ENCODE results near the gene DENND11. TPM values are rescaled to one million over a fixed set of nuclear protein-coding genes. Genes with fewer than 3 reads are reported as not detected.

Gene DENND11
- 31.3 and 33.5 TPM in 2 replicates for total RNA-seq

- DNase-seq (ENCODE audit: low spot score): peak; percentile 44
- Mint-ChIP-seq H3K27ac (peak within 1 kb of the TSS; percentile 61), H3K9me3 (no peaks in the 10 kb centered on the region), H3K27me3 (ENCODE audit: insufficient read depth) (peaks cover 10% of the 10 kb centered on the region), H3K36me3 (ENCODE audit: low read depth) (peaks cover 18% of the 10 kb centered on the region), H3K4me3 (peak within 1 kb of the TSS; percentile 82), H3K4me1 (ENCODE audit: low read depth) (peaks cover 43% of the 10 kb centered on the region)
- intact Hi-C loops (cut with micrococcal nuclease): loop anchor here (1.0 kb wide), 1 partner anchor 36 kb away; the partner anchor contains the start of gene SSBP1
Measured at GRCh38 chr7:141702047-141702567, at the start of gene DENND11. Gene DENND11 (minus strand): TSS chr7:141702166. CDS start chr7:141702153, 13 bp downstream.

DNA sequence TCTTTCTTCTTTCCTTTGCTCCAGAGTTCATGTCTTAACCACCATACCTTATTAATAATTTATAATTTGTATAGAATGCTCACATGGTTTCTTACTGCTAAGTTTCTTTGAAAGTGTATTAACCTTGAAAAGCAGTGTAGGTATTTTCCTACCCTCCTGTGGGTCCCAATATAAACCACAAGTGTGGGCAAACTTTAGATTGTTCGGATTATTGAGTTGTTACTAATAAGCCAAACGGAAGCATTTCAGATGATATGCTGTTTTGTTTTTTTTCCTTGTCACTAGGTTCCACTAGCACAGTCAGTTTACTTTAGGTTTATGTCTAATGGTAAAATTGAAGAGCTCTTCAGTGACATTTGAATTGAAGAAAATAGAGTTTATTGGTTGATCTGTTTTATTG lies 46.4 kb upstream of the DENND11 start:
- no peak for DNase-seq (ENCODE audit: low spot score)
- H3K9me3 Mint-ChIP-seq: peaks cover 34% of the 10 kb centered on the region
- H3K36me3 Mint-ChIP-seq (ENCODE audit: low read depth): peaks cover 59% of the 10 kb centered on the region
- H3K4me1 Mint-ChIP-seq (ENCODE audit: low read depth): peaks cover 4% of the 10 kb centered on the region
- intact Hi-C loops (cut with micrococcal nuclease): no loop called here
- no peak overlapping the region for H3K27ac Mint-ChIP-seq
- no peaks in the 10 kb centered on the region for H3K27me3 Mint-ChIP-seq (ENCODE audit: insufficient read depth)
- no peak overlapping the region for H3K4me3 Mint-ChIP-seq

DNA sequence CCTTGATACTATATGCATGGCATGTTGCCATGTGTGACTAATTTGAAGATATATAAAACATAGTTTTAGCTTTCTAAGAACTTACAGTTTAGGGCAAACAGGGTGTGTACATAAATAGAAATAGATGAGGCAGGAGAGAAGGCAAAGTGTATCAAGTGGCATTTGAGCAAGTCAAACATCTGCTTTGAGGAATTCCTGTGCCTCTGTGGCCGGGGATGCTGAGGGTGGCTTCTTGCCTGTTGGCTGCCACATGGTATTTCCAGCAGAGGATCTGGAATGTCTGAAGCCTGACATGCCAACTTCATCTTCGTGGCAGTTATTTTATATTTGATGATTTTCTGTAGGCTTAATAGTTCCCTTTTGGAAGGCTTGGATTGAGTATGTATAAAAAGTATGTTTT lies 42.2 kb upstream of the DENND11 start:
- Mint-ChIP-seq H3K27me3 (ENCODE audit: insufficient read depth) (no peaks in the 10 kb centered on the region), H3K27ac (no peak overlapping the region), H3K4me3 (no peak overlapping the region), H3K4me1 (ENCODE audit: low read depth) (peaks cover 20% of the 10 kb centered on the region), H3K9me3 (no peaks in the 10 kb centered on the region), H3K36me3 (ENCODE audit: low read depth) (peaks cover 47% of the 10 kb centered on the region)
- DNase-seq (ENCODE audit: low spot score): no peak
- intact Hi-C loops (cut with micrococcal nuclease): no loop called here

- H3K27me3 Mint-ChIP-seq (ENCODE audit: insufficient read depth): no peaks in the 10 kb centered on the region
- H3K4me3 Mint-ChIP-seq: no peak overlapping the region
- H3K4me1 Mint-ChIP-seq (ENCODE audit: low read depth): peaks cover 26% of the 10 kb centered on the region
- DNase-seq (ENCODE audit: low spot score): no peak
- no peak overlapping the region for H3K27ac Mint-ChIP-seq
- intact Hi-C loops (cut with micrococcal nuclease): loop anchor here (1.0 kb wide), 1 partner anchor 8 kb away; no protein-coding TSS in a partner anchor
- peaks cover 45% of the 10 kb centered on the region for H3K36me3 Mint-ChIP-seq (ENCODE audit: low read depth)
- H3K9me3 Mint-ChIP-seq: no peaks in the 10 kb centered on the region
Measured at GRCh38 chr7:141742229-141742628, 40.3 kb upstream of the DENND11 start.

DNA sequence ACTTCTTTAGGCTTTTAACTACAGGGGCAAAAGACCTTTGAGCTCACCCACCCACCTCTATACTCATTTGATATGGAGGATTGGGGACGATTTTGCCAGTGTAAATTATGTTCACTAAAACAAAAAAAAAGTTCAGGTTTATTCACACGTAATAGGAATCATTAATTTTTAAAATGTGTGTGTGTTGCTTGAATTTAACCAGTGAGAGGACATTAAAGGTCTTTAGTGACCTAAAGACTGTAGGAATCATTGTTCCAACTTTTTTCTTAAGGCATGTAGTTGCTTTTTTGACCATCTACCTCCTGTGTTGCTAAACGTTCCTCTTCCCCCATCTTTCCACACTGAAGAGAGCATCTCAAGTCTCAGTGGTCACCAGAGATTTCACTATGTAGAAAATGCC lies 37.3 kb upstream of the DENND11 start:
- peaks cover 37% of the 10 kb centered on the region for H3K36me3 Mint-ChIP-seq (ENCODE audit: low read depth)
- no peaks in the 10 kb centered on the region for H3K9me3 Mint-ChIP-seq
- intact Hi-C loops (cut with micrococcal nuclease): loop anchor here (2.0 to 10.0 kb wide), 5 partner anchors 477 to 1546 kb away; partner anchors contain the start of genes ADCK2, BRAF, CASP2 and TMEM139
- H3K27me3 Mint-ChIP-seq (ENCODE audit: insufficient read depth): no peaks in the 10 kb centered on the region
- peaks cover 24% of the 10 kb centered on the region for H3K4me1 Mint-ChIP-seq (ENCODE audit: low read depth)
- H3K4me3 Mint-ChIP-seq: peak overlapping the region; percentile 94
- DNase-seq (ENCODE audit: low spot score): no peak
- peak overlapping the region; percentile 30 for H3K27ac Mint-ChIP-seq

GRCh38 chr7:141738592-141739013 lies 36.6 kb upstream of the DENND11 start:
- intact Hi-C loops (cut with micrococcal nuclease): loop anchor here (1.0 to 10.0 kb wide), 16 partner anchors 36 to 1642 kb away; partner anchors contain the start of genes ADCK2, AGK, BRAF and CASP2
- Mint-ChIP-seq H3K27me3 (ENCODE audit: insufficient read depth) (no peaks in the 10 kb centered on the region), H3K4me3 (peak overlapping the region; percentile 94), H3K4me1 (ENCODE audit: low read depth) (peaks cover 24% of the 10 kb centered on the region), H3K27ac (peak overlapping the region; percentile 96), H3K9me3 (no peaks in the 10 kb centered on the region), H3K36me3 (ENCODE audit: low read depth) (peaks cover 32% of the 10 kb centered on the region)
- DNase-seq (ENCODE audit: low spot score): no peak

- H3K4me1 Mint-ChIP-seq (ENCODE audit: low read depth): peaks cover 24% of the 10 kb centered on the region
- peak within 1 kb of the TSS; percentile 96 for H3K27ac Mint-ChIP-seq
- intact Hi-C loops (cut with micrococcal nuclease): loop anchor here (1.0 to 10.0 kb wide), 16 partner anchors 36 to 1642 kb away; partner anchors contain the start of genes ADCK2, AGK, BRAF and CASP2
- H3K36me3 Mint-ChIP-seq (ENCODE audit: low read depth): peaks cover 27% of the 10 kb centered on the region
- H3K9me3 Mint-ChIP-seq: no peaks in the 10 kb centered on the region
- H3K27me3 Mint-ChIP-seq (ENCODE audit: insufficient read depth): no peaks in the 10 kb centered on the region
- peak; percentile 91 for DNase-seq (ENCODE audit: low spot score)
- H3K4me3 Mint-ChIP-seq: peak within 1 kb of the TSS; percentile 94
Measured at GRCh38 chr7:141737836-141738591, 36.0 kb upstream of the DENND11 start, which contains the start of gene SSBP1. Gene SSBP1 (plus strand): TSS chr7:141738358. CDS start chr7:141739167, 809 bp downstream.

DNA sequence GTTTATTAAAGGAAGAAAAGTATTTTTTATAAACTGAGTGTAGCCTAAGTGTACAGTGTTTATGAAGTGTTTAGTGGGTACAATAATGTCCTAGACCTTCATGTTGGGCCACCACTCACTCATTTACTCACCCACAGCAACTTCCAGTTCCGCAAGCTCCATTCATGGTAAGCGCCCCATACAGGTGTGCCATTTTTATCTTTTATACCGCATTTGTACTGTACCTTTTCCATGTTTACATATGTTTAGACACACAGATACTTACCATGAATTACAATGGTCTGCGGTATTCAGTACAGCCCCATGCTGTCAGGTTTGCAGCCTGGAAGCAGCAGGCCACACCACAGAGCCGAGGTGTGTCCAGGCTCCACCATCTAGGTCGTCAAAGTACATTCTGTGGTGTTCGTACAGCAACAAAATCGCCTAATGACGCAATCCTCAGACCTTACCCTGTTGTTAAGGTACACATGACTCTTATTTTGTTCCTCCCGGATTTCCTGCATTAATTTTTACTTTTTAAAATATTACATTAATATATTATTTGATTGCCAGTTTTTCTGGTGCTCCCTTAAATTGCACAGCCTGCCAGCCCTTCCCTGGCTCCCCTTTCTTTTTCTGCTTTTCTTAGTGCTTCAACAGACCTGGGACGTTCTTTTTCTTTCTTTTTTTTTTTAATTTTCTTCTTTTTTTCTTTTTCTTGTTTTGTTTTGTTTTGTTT lies 35.3 kb upstream of the DENND11 start:
- no peak for DNase-seq (ENCODE audit: low spot score)
- H3K36me3 Mint-ChIP-seq (ENCODE audit: low read depth): peaks cover 23% of the 10 kb centered on the region
- H3K27ac Mint-ChIP-seq: peak overlapping the region; percentile 96
- H3K27me3 Mint-ChIP-seq (ENCODE audit: insufficient read depth): no peaks in the 10 kb centered on the region
- no peaks in the 10 kb centered on the region for H3K9me3 Mint-ChIP-seq
- peaks cover 24% of the 10 kb centered on the region for H3K4me1 Mint-ChIP-seq (ENCODE audit: low read depth)
- intact Hi-C loops (cut with micrococcal nuclease): loop anchor here (5.0 to 10.0 kb wide), 3 partner anchors 475 to 1548 kb away; partner anchors contain the start of genes CASP2 and TMEM139
- H3K4me3 Mint-ChIP-seq: peak overlapping the region; percentile 94

- H3K36me3 Mint-ChIP-seq (ENCODE audit: low read depth): no peaks in the 10 kb centered on the region
- peak overlapping the region; percentile 5 for H3K4me3 Mint-ChIP-seq
- no peak for DNase-seq (ENCODE audit: low spot score)
- no peaks in the 10 kb centered on the region for H3K9me3 Mint-ChIP-seq
- intact Hi-C loops (cut with micrococcal nuclease): loop anchor here (10.0 kb wide), 1 partner anchor 1553 kb away; the partner anchor contains the start of genes CASP2 and TMEM139
- H3K27me3 Mint-ChIP-seq (ENCODE audit: insufficient read depth): peaks cover 2% of the 10 kb centered on the region
- peak overlapping the region; percentile 6 for H3K27ac Mint-ChIP-seq
- H3K4me1 Mint-ChIP-seq (ENCODE audit: low read depth): peaks cover 5% of the 10 kb centered on the region
Measured at GRCh38 chr7:141731476-141732149, 29.6 kb upstream of the DENND11 start.

DNA sequence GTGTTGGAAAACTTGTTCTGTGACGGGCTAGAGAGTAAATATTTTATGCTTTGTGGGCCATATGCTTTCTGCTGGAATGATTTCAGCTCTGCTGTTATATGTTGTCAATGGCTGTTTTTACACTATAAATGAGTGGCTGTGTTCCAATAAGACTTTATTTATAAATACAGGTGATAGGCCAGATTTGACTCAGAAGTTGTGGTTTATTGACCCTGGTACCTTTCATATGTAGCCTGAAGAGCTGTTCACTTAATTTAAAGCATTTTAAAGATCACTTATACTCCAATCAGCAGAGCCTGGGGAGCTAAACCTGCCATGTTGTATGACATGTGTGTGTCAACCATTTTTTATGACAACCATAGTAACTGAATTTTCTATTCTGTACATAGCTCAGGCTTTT lies 27.1 kb upstream of the DENND11 start:
- Mint-ChIP-seq H3K27me3 (ENCODE audit: insufficient read depth) (peaks cover 2% of the 10 kb centered on the region), H3K4me3 (no peak overlapping the region), H3K36me3 (ENCODE audit: low read depth) (no peaks in the 10 kb centered on the region), H3K27ac (no peak overlapping the region), H3K4me1 (ENCODE audit: low read depth) (peaks cover 5% of the 10 kb centered on the region), H3K9me3 (no peaks in the 10 kb centered on the region)
- DNase-seq (ENCODE audit: low spot score): no peak
- intact Hi-C loops (cut with micrococcal nuclease): no loop called here

DNA sequence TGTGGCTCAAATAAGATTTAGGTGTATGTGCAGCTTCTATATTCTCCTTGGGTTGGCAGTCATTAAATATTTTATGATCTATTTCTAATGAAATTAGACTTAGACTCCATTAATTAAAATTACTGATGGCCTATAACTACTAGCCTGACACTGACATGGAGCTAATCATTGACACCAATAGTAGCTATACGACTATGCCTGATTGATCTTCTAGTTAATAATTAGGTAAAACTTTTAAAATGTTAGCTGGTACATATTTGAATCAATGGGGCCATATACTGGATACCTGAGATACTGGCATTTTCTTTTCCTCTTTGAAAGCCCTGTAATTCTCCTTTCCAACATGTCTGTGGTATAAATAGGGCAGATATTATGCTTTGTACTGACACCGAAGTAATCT lies 20.6 kb upstream of the DENND11 start:
- H3K27ac Mint-ChIP-seq: no peak overlapping the region
- H3K4me3 Mint-ChIP-seq: no peak overlapping the region
- no peaks in the 10 kb centered on the region for H3K9me3 Mint-ChIP-seq
- peaks cover 8% of the 10 kb centered on the region for H3K27me3 Mint-ChIP-seq (ENCODE audit: insufficient read depth)
- H3K4me1 Mint-ChIP-seq (ENCODE audit: low read depth): no peaks in the 10 kb centered on the region
- peaks cover 2% of the 10 kb centered on the region for H3K36me3 Mint-ChIP-seq (ENCODE audit: low read depth)
- intact Hi-C loops (cut with micrococcal nuclease): no loop called here
- no peak for DNase-seq (ENCODE audit: low spot score)

- peaks cover 2% of the 10 kb centered on the region for H3K36me3 Mint-ChIP-seq (ENCODE audit: low read depth)
- peaks cover 12% of the 10 kb centered on the region for H3K27me3 Mint-ChIP-seq (ENCODE audit: insufficient read depth)
- H3K4me3 Mint-ChIP-seq: no peak overlapping the region
- DNase-seq (ENCODE audit: low spot score): no peak
- H3K9me3 Mint-ChIP-seq: no peaks in the 10 kb centered on the region
- no peak overlapping the region for H3K27ac Mint-ChIP-seq
- intact Hi-C loops (cut with micrococcal nuclease): no loop called here
- peaks cover 3% of the 10 kb centered on the region for H3K4me1 Mint-ChIP-seq (ENCODE audit: low read depth)
Measured at GRCh38 chr7:141717450-141717849, 15.5 kb upstream of the DENND11 start.

Measured in activated T-helper 1 cell treated with anti-CD3 and anti-CD28 coated beads, Interleukin-12 subunit alpha, Interleukin-12 subunit beta, Interleukin-2, Interleukin-4 antibody, amounts not matched to agents 30 ng/mL and 10 ng/mL and 1 ng/mL, durations not matched to agents 14 hours and 24 hours and 36 hours (primary cell).